Uterus (tissue), 2 donors: ENCODE measurements around the gene PRKG1.

Experiments used
- POLR2A ChIP-seq, 2 donors: fragments of 450-650 bp; IDR thresholded peaks; one replicate each; pipeline ENCODE4 v1.6.1; 2016; ENCODE audit warnings: antibody characterized with exemption in 2 of 2, mild to moderate bottlenecking in 1 of 2, moderate library complexity in 1 of 2
- TF ChIP-seq, protein P1 (sequence below), 4 experiments: fragments of 200-600 bp in 2 of 4; fragments of 450-650 bp in 2 of 4; sonication (generic) in 2 of 4; IDR thresholded peaks; one replicate each; pipeline ENCODE4 v1.5.1; 2016 to 2019; ENCODE audit warnings: antibody characterized with exemption in 4 of 4, mild to moderate bottlenecking in 2 of 4, moderate library complexity in 1 of 4

DNA sequence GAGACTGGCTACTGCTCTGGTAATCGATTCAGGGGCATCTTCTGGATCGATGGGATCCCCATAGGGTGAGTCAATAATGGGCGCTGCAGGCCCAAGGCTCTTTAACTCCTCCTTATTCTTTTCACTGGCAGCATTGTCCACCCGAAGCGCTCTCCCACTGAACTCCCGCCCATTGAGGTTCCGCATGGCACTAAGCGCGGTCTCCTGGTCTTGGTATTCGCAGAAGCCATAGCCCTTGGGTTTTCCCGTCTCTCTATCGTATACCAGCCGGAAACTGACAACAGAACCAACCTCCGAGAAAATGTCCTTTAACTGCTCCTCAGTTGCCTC, 624.8 kb downstream of the PRKG1 start:
- no peak for TF ChIP-seq POLR2A (IDR thresholded peaks at IDR 0.05)
- TF ChIP-seq, protein P1, sequence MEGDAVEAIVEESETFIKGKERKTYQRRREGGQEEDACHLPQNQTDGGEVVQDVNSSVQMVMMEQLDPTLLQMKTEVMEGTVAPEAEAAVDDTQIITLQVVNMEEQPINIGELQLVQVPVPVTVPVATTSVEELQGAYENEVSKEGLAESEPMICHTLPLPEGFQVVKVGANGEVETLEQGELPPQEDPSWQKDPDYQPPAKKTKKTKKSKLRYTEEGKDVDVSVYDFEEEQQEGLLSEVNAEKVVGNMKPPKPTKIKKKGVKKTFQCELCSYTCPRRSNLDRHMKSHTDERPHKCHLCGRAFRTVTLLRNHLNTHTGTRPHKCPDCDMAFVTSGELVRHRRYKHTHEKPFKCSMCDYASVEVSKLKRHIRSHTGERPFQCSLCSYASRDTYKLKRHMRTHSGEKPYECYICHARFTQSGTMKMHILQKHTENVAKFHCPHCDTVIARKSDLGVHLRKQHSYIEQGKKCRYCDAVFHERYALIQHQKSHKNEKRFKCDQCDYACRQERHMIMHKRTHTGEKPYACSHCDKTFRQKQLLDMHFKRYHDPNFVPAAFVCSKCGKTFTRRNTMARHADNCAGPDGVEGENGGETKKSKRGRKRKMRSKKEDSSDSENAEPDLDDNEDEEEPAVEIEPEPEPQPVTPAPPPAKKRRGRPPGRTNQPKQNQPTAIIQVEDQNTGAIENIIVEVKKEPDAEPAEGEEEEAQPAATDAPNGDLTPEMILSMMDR (IDR thresholded peaks at IDR 0.05): no peak
